ENCODE results near the gene DGKI. TPM values are rescaled to one million over a fixed set of nuclear protein-coding genes. Genes with fewer than 3 reads are reported as not detected.

DGKI gene
- total RNA-seq, 1 experiment from 2014 or later: 0.55 TPM

- WGBS (ENCODE audit: extremely low coverage, insufficient read length, low lambda C conversion rate): no CpG with 5 or more reads among the region's 2 CpGs
- H3K9ac ChIP-seq (ENCODE audit: extremely low read depth, insufficient read length, low read length): no peak overlapping the region
- H4K8ac ChIP-seq (replicated peaks; ENCODE audit: insufficient read length, low read depth, low read length): no peak overlapping the region
- H3K56ac ChIP-seq (ENCODE audit: insufficient read length, low read depth, low read length): no peak overlapping the region
- no peak overlapping the region for H3K18ac ChIP-seq (ENCODE audit: insufficient read length, low read depth, low read length)
- Mint-ChIP-seq H3K4me3 (no peak overlapping the region), H3K27me3 (ENCODE audit: low read depth) (no peaks in the 10 kb centered on the region), H3K27ac (no peak overlapping the region), H3K9me3 (peaks cover 0 to 16% of the 10 kb centered on the region in 2 experiments; a peak in 4 of 5 replicates), H3K36me3 (ENCODE audit: insufficient read depth in 1 of 3, low read depth in 3 of 3) (0 out of 7 replicates have a peak, but pooled peaks cover 0 to 2% (median 0%) of the 10 kb centered on the region in 3 experiments), H3K4me1 (peaks cover 3 to 7% of the 10 kb centered on the region in 2 experiments; a peak in 3 of 4 replicates)
- no peak overlapping the region for H3K4me2 ChIP-seq (ENCODE audit: insufficient read depth, insufficient read length, low read length)
- no peak overlapping the region for H2AFZ ChIP-seq (ENCODE audit: low read length)
- no peak overlapping the region for H2BK15ac ChIP-seq (ENCODE audit: low read depth, low read length)
- no peak overlapping the region for H4K5ac ChIP-seq (ENCODE audit: insufficient read length, low read depth, low read length)
- no peak overlapping the region for H2BK5ac ChIP-seq (ENCODE audit: insufficient read length, low read length)
- H3K79me1 ChIP-seq (ENCODE audit: insufficient read depth, low read depth, low read length, poor library complexity, severe bottlenecking): no peaks in the 10 kb centered on the region
- no peak overlapping the region for H3K23ac ChIP-seq (ENCODE audit: insufficient read length, low read depth, low read length)
- no peak overlapping the region for H3K27ac ChIP-seq (ENCODE audit: insufficient read length, low read depth, low read length)
- H3K23me2 ChIP-seq (ENCODE audit: insufficient read length, low read depth, low read length, poor library complexity, severe bottlenecking): no peaks in the 10 kb centered on the region
- no peak overlapping the region for H2BK120ac ChIP-seq (ENCODE audit: low read depth, low read length, poor library complexity, severe bottlenecking)
- no peak overlapping the region for H2BK20ac ChIP-seq (ENCODE audit: low read depth, low read length, poor library complexity, severe bottlenecking)
- no peak overlapping the region for H4K91ac ChIP-seq (ENCODE audit: insufficient read length, low read depth, low read length)
- TF ChIP-seq, protein P1, sequence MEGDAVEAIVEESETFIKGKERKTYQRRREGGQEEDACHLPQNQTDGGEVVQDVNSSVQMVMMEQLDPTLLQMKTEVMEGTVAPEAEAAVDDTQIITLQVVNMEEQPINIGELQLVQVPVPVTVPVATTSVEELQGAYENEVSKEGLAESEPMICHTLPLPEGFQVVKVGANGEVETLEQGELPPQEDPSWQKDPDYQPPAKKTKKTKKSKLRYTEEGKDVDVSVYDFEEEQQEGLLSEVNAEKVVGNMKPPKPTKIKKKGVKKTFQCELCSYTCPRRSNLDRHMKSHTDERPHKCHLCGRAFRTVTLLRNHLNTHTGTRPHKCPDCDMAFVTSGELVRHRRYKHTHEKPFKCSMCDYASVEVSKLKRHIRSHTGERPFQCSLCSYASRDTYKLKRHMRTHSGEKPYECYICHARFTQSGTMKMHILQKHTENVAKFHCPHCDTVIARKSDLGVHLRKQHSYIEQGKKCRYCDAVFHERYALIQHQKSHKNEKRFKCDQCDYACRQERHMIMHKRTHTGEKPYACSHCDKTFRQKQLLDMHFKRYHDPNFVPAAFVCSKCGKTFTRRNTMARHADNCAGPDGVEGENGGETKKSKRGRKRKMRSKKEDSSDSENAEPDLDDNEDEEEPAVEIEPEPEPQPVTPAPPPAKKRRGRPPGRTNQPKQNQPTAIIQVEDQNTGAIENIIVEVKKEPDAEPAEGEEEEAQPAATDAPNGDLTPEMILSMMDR (conservative IDR thresholded peaks at IDR 0.05): no peak
- no peak overlapping the region for H3T11ph ChIP-seq (ENCODE audit: low read length)
- no peak overlapping the region for H3K4ac ChIP-seq (ENCODE audit: low read depth, low read length)
- no peaks in the 10 kb centered on the region for H3K79me2 ChIP-seq (ENCODE audit: insufficient read depth, low read length)
- no peak for DNase-seq
- no peaks in the 10 kb centered on the region for H3K27me3 ChIP-seq (ENCODE audit: insufficient read depth, low read length)
- H3K14ac ChIP-seq (ENCODE audit: insufficient read depth, low read length): no peak overlapping the region
- no peaks in the 10 kb centered on the region for H3K4me1 ChIP-seq (ENCODE audit: insufficient read depth, low read length)
- no peak overlapping the region for H2BK12ac ChIP-seq (ENCODE audit: insufficient read length, low read depth, low read length)
- no peaks in the 10 kb centered on the region for H4K20me1 ChIP-seq (ENCODE audit: control insufficient read depth, insufficient read depth, insufficient read length)
- H3K9me3 ChIP-seq (ENCODE audit: control insufficient read depth, low read depth, low read length): no peaks in the 10 kb centered on the region
- H2AK5ac ChIP-seq (ENCODE audit: insufficient read length, low read length): no peak overlapping the region
These were observed 473.3 kb downstream of the DGKI start for GRCh38 chr7:137373507-137373906.
